Activated CD4-positive, alpha-beta T cell treated with anti-CD3 and anti-CD28 coated beads, Interleukin-2, amount 50 U/mL, for 1 hour (primary cell): ENCODE results near the gene HES7.
"Not testable (repeated sequence)": the region's sequence is repeated elsewhere in the genome, so short reads cannot be mapped to it uniquely, and the experiment has no call there.

Experiments used
- DNase-seq: peaks from one replicate; pipeline ENCODE4 v3.0.0-alpha.2; 2020

HES7 gene

DNA sequence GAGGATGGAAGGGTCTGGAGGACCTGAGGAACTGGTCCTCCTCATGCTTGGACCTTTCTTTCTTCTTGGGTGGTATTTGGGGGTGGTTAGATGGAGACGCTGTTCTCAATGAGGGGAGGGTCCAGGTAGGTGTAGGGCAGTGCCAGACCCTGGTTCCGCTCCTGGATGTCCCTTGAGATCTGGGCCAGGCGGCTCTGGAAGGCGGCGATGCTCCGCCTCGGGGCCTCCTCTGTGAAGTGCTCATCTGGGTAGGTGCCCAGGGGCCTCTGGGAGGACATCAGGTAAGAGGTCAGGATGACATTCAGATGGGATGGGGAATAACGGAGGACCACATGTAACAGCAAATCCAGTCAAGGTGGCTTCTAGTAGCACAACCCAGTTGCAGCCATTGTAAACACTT lies 27.4 kb downstream of the HES7 start:
- DNase-seq: no peak

DNA sequence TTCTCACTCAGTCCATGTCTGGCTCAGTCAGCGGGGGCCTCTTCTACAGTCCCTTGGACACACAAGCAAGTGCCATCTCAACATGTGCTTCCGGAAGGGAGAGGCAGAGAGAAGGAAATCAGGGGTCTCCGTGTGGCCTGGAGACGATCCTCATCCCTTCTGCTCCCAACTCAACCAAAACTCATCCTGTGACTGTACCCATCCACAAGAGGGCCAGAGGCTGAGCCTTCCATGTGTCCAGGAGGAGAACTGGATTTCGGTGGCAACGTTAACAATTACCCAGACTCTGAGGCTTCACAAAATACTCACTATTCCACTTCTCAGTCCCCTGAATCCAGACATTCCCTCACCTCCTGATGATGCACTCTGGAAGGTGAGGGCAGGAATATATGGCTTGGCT lies 28.5 kb downstream of the HES7 start:
- DNase-seq: no peak

DNA sequence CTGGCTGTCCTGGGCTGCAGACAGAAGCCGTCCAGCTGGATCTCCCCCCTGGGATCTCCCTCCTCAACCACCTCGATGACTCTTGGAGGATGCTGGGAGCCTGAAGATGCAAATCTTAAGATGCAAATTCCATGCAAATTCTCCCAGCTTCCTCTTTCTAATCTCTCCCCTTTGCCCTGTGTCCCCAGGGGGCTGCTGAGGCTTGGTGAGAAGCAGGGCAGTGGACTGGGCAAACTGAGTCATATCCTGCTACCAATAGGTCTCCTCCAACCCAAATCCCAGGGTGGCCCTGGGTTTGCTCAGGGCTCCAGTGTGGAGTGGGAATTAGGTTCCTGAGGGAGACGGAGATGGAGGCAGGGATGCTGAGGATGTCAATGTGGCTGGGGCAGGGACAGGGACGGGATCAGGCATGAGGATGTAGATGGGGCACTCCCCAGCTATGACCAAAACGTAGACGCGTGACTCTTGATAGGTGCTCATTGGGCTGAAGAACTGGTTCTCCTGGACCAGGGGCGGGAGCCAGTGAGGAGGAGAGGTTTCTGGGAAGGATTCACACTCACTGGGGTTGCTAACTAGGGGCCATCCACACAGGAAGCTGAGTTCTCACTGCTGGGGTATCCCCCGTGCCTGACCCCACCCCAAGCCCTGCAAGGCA lies 32.7 kb downstream of the HES7 start:
- DNase-seq: no peak

DNA sequence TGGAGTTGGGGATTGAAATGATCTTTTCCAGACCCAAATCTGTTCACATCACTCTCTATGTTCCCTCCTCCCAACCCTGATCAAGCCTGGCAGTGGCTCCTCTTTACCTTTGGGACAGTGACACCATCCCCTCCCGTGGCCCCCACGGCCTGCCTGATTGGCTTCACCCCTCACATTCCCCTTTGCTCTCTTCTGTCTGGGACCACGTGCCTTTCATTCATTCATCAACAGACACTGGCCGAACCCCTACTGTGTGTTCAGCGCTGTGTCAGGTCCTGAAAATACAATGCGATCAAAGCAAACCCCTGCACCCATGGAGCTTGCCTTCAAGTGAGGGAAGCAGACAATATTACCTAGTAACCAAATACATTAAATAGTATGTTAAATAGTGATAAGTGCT lies 34.2 kb downstream of the HES7 start:
- DNase-seq: no peak

DNA sequence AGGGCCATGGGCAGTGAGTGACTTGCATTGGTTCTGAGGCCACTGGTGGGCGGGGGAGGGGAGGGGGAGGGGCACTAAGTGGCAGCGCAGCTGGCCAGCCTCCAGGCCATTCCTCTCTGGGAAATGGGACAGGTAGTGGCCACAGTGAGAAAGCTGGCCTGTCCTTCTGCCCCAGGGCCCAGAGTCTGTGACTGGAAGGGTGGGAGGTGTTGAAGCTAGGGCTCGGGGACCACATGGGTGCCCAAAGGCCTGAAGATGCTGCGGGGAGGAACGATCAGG lies 36.0 kb downstream of the HES7 start:
- DNase-seq: no peak

DNA sequence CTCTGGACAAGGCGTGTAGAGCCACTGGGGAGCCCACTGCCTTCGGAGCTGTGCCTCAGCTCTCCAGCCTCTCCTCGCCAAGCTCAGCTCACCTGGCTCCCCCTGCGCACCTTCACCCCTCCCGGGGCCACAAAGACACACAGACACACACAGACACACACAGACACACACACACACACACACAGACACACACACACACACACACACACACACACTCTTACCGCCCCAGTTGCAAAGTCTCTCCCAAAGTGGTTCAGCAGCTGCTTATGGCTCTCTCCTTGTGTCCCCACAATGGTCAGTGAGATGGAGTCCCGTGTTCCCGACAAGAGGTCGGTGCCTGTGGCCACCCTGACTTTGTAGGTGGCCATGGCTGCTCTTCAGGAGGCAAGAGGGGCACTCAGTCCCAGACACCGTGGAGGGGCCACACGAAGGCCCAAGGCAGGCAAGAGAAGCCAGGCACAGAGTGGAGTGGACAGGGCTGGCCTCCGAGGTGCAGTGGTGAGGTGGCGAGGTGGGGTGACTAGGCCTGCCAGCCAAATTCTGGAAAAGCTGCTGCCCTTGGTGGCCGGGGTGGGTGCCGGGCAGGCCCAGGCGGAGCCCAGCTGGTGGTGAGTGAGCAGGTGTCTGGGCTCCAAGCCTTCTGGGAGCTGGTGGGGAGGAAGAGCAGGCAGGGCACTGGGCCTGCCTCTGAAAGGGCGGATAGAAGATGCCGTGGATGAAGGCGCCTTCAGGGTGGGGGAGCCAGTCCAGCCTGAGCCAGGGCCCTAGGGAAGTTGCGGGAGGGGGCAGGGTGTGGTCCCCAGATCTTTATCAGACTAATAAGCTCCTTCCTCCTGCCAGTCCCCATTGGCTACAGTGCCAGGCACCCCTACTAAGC lies 36.6 kb downstream of the HES7 start, which contains the start of gene ALOX12B:
Gene ALOX12B, minus strand, starts transcription at position 642 of the 877 bp plus-strand sequence. Its CDS starts 274 bp downstream, at position 368.
- no peak for DNase-seq

DNA sequence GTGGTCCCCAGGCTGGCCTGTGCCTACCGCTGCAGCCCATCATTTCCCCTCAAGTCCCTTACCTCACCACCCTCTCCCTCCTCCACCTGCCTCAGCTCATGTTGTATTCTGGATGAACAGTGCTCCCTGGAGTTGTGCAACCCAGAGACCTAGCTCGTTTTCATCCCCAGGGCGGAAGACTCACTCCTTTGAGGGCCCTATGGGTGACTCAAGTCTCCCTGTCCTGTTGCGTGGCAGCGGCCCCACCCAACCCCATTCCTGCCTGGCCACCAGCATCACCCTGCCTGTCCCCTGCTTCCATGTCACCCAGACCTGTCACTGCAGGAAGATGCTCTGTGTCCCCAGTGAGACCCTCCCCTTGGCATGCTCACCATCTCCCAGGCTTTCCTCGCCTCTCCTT lies 39.7 kb downstream of the HES7 start:
- no peak for DNase-seq

DNA sequence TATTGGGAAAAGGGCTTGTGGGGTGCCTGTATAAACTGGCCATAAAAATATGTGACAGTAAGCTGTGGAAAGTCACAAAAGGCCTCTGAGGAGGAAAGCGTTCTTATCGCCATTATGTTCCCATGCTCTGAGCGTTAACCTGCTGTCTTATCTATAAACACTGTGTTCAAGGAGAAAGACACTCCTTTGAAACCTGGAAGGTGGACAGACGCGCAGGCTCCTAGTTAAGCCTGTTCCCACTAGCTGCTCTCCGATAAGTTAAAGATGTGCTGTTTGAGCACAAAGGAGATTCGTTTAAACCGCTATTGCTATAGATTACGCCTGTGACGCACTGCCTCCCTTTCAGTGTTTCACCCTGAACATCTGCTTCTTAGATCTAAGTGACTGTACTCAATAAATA lies 41.6 kb downstream of the HES7 start:
- no peak for DNase-seq

DNA sequence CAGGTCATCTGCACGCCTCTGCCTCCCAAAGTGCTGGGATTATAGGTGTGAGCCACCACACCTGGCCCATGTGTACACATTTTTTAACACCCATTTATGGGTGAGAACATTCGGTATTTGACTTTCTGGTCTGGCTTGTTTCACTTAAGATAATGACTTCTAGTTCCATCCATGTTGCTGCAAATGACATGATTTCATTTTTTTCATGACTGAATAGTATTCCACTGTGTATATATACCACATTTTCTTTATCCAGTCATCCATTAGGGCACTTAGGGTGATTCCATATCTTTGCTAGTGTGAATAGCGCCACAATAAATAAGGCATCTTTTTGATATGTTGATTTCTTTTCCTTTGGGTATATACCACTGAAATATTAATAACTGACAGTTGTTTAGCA lies 42.0 kb downstream of the HES7 start:
- no peak for DNase-seq

DNA sequence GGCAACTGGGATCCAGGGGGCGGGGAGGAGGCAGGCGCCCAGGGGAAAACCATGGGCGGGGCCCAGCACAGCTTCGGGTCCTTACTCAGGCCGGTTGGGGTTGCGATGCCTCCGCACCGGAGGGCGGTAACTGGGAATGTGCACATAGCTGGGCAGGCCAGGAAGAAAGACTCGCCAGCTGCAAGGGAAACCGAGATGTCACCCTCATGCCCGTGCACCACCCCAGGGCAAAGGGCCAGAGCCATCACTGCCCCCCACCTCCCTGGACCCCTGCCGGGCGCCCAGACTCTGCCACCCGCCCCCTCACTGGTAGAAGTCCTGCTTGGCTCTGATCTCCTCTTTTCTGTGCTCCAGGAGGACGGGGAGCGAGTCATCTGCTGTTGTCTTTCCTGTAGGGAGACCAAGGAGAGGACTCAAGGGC lies 43.1 kb downstream of the HES7 start:
- no peak for DNase-seq

DNA sequence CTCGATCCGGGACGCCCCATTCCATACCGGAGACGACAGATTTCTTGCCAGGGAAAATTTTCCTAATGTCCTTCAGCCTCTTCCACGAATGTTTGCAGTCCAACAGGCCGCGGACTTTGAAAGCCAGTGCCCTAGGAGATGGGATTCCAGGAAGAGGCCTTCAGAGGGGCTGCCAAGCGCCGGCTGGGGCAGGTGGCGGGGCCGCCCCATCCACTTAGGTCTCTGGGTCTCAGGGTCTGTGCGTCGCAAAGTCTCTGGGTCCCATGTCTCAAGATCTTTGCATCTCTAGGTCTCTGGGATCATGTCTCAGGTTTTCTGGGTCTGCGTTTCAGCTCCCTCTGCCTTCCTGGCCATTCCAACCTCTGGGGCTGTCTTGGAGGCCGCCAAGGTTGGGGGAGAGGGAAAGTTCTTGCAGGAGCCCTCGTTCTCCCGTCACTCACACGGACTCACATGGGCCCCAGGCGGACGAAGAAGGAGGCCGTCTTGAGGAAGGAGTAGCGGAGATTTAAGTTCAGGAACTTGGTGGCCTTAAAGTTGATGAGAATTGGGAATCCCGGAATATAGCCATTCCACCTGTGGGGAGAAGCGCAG lies 43.6 kb downstream of the HES7 start:
- DNase-seq: no peak

DNA sequence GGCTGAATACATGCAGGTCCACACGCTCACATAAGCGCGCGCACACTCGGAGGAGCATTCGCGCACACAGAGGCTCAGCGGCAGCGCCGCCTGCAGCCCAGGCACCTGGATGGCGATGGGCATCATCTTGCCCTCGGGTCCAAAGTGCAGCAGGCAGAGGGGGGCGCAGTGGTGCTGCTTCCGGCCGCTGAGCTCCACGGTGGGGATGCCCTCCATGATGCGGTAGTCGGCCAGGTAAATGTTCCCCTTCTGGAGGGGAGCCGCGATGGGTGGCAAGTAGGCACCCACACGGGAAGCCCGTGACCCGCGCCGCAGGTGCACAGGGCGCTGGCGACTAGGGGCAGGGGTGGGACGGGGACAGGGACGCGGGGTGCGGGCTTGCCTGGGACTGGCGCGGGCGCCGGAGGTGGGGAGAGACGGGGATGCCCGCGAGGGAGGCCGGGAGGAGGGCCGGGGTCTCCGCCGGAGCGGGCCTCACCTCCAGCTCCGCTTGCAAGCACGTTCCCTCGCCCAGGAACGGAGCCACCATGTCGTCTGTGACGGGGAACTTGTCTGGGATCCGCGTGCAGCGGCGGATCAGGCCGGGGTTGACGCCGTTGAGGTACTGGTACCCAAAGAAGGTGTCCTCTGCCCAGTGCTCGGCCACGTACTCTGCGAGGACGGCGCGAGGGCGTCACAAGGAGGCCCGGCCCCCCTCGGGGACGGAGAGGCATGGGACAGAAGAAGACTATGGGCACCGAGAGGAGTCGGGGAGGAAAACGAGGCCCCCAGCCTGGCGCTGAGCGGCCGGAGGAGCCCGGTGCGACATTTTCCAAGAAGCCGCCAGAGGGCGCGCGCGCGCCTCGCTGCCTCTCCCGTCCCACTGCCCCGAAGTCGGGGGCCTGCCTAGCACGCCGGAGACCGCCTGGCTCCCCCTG lies 44.4 kb downstream of the HES7 start:
- DNase-seq: peak; percentile 76

DNA sequence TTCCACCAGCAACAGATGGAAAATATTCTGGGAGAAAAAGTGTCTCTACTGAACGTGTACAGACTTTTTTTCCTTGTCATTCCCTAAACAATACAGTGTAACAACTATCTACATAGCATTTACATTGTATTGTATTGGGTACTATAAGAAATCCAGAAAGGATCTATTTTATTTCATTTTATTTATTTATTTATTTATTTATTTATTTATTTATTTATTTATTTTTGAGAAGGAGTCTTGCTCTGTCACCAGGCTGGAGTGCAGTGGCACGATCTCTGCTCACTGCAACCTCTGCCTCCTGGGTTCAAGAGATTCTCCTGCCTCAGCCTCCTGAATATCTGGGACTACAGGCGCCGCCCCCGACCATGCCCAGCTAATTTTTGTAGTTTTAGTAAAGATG lies 46.0 kb downstream of the HES7 start:
- DNase-seq: not testable (repeated sequence)

DNA sequence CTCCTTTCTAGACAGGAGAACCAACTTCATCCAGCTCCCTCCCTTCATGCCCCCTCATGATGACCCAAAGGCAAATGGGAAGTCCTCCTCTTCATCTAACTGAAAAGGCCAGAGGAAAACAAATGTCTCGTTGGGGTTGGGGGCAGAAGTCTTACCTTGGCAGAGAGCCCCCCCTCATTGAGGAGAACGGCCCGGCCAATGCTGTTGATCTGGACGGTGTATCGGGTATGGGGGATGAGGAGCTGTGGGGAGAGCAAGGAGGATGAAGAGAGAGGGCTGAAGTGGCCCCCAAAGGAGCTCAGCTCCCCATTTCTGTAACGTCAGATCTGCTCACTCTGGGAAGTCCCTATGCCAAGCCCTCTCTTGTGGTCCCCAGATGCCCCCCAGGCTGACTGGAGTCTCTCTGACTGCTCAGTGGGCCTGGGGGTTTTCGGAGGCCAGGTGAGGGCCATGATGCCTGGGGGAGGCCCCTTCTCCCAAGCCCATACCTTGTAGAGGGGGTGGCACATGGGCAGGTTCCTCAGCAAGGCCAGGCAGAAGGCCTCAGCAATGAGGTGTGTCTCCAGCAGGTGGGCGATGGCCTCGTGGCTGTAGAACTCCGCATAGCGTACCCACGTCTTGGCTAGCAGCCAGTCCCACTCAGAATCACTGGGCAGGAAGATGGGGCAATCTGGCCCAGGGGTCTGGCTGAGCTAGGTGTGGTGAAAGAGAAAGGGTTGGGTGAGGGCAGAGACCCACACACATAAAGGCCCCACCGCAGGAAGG lies 47.2 kb downstream of the HES7 start:
- DNase-seq: no peak

DNA sequence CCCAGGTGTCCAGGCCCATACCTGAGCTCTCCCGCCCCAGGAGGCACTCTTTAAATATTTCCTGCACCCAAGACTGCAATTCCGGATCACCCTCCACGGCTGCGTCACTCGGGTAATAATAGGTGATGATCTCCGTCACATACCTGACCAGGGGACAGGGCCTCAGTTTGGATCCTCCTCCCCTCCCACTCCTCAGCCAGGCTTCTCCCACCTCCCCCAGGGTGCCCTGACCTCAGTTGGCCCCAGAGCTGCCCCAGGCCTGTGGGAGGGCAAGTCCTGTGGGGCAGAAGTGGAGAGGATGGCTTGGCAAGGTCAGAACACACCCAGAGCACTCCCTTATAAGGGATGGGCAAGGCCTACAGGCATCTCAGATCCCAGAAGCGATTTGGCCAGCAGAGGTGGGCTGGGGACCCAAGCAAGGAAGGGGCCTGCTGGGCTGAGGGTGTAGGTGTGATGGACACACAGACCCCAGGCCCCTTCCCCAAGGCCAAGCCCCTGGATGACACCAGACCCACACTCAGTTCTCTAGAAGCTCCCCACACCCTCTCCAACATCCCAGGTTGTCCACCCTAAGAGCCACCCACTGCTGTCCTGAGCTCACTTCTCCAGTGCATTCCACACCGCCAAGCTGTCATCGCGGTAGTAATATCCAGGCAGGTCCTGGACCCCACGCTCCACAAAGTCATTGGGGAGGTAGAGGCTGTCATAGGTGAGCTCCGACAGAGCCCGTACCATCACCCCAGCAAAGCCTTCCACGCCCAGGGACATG lies 48.1 kb downstream of the HES7 start:
- DNase-seq: no peak

DNA sequence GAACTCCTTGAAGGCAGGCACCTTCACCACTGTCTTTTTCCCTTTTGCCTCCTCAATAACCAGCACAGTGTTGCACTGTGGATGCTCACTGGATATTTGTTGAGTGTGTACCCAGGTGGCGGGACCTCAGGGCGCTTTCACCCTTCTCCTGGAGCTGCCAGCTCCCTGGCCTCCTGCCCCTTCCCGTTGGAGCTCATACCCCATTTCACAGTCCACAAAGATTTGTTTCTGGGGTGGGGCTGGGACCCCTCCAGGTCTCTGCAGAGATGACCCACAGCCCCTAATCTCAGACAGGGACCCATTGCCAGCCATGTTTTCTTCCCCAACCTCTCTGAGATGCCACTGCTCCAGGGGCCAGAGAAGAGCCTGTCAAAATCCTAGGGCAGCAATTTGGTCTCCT lies 48.8 kb downstream of the HES7 start:
- DNase-seq: no peak

DNA sequence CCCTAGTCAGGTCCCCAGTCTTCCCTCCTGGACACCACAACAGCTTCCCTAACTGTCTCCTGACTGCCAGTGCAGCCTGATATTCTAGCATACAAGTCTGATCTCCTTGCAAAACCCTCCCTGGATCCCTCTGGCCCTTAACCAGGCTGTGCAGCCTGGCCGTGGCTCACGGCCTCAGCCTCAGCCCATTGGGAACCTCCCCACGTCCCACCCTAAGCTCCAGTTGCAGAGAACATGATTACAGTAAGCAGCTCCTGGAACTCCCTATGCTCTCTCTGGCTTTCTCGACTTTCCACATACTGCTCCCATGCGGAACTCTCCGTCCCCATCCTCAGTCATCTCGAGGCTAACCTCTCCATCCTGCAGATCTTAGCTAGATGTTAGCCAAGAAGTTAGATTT lies 49.4 kb downstream of the HES7 start:
- no peak for DNase-seq

DNA sequence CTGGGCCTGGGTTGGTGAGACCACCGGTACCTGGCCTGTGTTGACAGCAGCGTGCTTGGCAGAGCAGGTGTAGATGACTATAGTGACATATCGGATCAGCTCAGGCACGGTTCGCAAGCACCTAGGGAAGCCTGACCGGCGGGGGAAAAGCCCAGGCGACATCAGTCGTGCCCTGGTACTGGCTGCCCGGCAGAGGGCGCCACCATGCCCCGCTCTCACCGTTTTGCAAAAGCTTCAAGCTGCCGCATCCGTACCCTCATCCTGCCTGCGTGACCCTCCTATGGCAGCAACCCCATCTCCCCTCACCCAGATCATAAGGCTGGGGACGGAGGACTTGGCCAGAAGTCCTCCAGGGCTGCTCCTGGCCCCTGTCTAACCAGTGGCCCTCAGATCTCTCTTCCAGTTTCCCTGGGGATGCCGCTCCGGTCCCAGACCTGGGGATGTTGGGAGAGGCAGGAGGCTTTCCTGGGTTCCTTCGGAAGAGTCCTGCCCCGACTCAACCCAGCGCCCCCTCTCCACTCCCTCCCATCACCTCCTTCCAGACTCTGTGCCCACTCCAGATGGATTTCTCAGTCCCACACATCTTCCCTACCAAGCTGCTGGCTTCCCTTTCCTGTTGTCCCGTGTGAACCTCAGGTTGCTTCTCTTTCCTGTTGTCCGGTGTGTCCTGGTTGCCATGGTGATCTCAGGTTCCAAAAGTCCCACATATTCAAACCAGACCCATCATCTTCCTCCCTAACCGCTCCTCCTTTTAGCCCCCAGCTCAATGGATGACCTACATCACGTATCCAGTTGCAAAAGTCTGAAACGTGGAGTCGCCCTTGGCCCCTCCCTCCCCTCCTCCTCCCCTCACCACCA lies 50.0 kb downstream of the HES7 start:
- peak; percentile 88 for DNase-seq

DNA sequence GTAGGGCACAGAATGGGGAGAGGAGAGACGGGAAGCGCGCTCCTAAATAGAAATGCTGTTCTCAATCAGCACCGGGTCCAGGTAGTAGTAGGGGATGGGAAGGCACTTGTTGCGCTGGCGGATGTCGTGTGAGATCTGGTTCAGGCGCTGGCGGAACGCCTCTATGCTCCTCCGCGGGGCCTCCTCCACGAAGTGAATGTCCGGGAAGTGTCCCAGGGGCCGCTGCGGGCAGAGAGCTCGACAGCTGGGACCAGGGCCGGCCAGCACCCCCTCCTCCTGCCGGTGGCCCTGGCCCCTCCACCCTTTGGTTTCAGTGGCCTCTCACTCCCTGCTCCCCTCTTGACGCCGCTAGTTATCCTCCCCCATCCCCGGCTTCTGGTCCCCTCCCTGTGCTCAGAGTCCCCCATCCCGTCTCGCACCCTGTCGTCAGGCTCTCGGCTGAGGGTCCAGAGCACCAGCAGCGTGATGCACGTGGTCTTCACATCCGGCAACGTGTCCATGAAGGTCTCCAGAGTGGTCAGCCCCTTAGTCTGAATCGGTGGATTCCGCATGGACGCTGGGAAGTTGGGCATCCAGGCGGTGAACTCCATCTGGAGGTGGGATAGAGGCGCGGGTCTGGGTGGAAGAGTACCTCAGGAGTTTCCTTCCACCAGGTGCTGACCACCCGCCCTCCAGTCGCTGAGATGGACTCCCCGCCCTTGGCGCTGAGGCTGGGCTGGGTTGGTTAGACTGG lies 51.0 kb downstream of the HES7 start:
- peak; percentile 40 for DNase-seq

DNA sequence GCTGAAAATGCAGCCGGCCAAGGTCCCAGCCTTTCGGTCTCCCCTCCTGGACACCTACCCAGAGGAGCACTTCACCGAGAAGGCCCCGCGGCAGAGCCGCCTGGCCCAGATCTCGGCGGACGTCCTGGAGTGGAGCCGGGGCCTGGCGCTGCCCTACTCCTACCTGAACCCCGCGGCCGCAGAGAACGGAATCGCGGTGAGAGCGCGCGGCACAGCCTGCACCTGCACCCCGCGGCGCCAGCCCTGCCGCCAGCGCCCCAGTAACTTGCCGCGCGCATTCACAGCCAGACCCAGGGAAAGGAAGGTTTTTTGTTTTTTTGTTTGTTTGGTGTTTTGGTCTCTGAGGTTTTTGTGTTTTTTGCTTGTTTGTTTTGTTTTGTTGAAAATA lies 51.6 kb downstream of the HES7 start:
- DNase-seq: no peak
